Keratinocyte (primary cell): Measurements from ENCODE around the gene OPN1LW.

Experiments
- CTCF ChIP-seq, 3 experiments: IDR thresholded peaks in 1 of 3; conservative IDR thresholded peaks in 1 of 3; optimal IDR thresholded peaks in 1 of 3; 2 replicates in 2 of 3; 3 replicates in 1 of 3; pipeline versions ENCODE3 to v1.5.1; 2011; ENCODE audit warnings: low read length in 3 of 3, mild to moderate bottlenecking in 3 of 3, moderate library complexity in 2 of 3, control low read depth in 1 of 3, inconsistent platforms in 1 of 3; ENCODE audit not compliant: insufficient read depth in 2 of 3; ENCODE audit errors: extremely low read depth in 1 of 3
- EZH2 ChIP-seq: IDR thresholded peaks from one replicate; pipeline ENCODE4 v1.6.1; 2012; ENCODE audit warnings: inconsistent platforms, mild to moderate bottlenecking, low read length, moderate library complexity

- TF ChIP-seq EZH2 (no peak), CTCF (optimal IDR thresholded peaks at IDR 0.05 in 1 of 3, IDR thresholded peaks at IDR 0.05 in 1 of 3, conservative IDR thresholded peaks at IDR 0.05 in 1 of 3; ENCODE audit: extremely low read depth in 1 of 3, insufficient read depth in 2 of 3, low read length in 3 of 3) (no peak)
These were observed 3.8 kb upstream of the OPN1LW start for GRCh38 chrX:154140206-154140605.
